ENCODE measurements around the gene ID2.

DNA sequence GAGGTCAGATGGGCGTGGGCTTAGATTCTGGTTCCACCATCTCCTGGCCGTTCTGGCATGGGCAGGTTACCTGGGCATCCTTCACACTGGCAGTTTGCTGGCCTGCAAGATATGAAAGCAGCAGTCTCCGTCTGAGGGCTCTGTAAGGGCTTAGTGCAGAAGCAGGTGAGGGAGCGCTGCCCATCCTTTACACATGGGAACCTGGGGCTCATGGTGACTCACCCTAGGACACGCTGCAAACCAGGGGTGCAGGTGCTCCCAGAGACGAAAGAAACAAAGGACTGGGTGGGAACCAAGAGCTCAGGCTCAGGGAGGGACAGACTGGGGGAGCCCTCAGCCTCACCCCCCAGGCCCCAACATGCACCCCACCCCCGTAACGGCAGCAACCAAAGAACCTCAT lies 10.7 kb upstream of the ID2 start:
- TF ChIP-seq, protein P1, sequence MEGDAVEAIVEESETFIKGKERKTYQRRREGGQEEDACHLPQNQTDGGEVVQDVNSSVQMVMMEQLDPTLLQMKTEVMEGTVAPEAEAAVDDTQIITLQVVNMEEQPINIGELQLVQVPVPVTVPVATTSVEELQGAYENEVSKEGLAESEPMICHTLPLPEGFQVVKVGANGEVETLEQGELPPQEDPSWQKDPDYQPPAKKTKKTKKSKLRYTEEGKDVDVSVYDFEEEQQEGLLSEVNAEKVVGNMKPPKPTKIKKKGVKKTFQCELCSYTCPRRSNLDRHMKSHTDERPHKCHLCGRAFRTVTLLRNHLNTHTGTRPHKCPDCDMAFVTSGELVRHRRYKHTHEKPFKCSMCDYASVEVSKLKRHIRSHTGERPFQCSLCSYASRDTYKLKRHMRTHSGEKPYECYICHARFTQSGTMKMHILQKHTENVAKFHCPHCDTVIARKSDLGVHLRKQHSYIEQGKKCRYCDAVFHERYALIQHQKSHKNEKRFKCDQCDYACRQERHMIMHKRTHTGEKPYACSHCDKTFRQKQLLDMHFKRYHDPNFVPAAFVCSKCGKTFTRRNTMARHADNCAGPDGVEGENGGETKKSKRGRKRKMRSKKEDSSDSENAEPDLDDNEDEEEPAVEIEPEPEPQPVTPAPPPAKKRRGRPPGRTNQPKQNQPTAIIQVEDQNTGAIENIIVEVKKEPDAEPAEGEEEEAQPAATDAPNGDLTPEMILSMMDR (IDR thresholded peaks at IDR 0.05), result no peak
- no peak for TF ChIP-seq POLR2AphosphoS5 (IDR thresholded peaks at IDR 0.05)

Measured in breast epithelium (tissue), 3 donors.